Measurements from ENCODE around the gene MRPL9.

Gene MRPL9

GRCh38 chr1:151720125-151720524 lies 43.2 kb downstream of the MRPL9 start:
- TF ChIP-seq CTCF (IDR thresholded peaks at IDR 0.05; ENCODE audit: insufficient read depth, missing control alignments): no peak
- DNase-seq (ENCODE audit: insufficient read length, low spot score): no peak
- FAIRE-seq: peak; percentile 86

DNA sequence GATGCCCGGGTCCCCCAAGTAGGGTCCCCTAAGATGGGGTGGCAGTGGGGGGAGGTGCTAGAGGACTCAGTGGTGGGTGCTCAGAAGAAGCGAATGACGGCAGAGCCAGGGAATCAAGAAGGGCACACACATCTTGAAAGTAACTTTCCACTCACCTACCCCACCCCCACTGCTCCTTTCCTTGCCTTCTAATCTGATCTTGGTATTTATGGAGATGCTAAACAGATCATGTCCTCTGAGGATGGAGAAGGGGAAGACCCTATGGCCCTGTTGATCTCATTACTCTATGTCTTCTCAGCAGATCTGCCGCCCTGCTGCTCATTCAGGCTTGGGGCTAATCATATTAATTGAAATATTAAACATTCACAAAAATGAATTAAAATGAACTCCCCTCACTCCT lies 44.6 kb downstream of the MRPL9 start:
- FAIRE-seq (peak; percentile 80), DNase-seq (ENCODE audit: insufficient read length, low spot score) (no peak)
- TF ChIP-seq CTCF (IDR thresholded peaks at IDR 0.05; ENCODE audit: insufficient read depth, missing control alignments): no peak

GRCh38 chr1:151718011-151718431 lies 45.3 kb downstream of the MRPL9 start:
- DNase-seq (ENCODE audit: insufficient read length, low spot score) (no peak), FAIRE-seq (no peak)
- TF ChIP-seq CTCF (IDR thresholded peaks at IDR 0.05; ENCODE audit: insufficient read depth, missing control alignments): no peak

DNA sequence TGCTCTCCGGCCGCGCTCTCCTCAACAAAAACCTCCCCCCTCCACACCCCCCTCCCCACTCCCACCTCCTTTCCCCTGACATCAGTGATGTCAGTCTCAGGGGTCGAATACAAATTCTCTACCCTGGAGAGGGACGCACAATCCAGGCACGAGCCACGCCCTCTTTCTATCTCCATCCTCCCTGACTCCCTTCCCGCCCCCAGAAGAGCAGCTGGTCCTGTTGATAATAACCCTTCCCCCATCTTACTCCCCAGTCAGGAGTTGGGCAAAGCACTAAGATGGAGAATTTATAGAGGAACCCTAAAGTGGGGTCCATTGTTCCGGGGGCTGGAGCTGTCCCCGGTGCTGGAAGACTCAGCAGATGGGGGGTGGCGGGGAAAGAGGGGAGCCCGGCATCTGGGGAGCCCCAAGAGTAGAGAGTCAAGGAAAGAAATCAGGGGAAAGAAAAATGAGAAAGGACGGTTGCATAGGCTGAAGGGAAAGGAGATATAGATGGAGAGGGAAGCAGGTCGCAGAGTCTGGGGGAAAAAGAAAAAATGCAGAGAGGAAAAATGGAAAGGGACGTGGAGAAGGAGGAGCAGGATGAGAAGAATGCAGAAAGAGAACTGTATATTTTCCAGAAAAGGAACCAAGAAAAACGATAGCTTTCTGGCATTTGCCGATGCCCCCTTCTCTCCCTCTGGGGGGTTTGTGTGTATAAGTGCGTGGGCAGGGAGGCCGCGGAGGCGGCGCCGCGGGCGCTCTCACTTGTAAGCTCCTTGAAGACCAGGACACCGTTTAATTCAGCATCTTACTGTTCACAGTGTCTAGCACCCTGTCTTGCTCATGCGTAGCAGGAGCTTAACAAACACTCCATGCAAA lies 46.3 kb downstream of the MRPL9 start, which contains the start of gene CELF3:
CELF3 (minus strand) TSS at position 33 of the 861 bp plus-strand sequence. CDS start 783 bp downstream, outside the sequence.
- peak; percentile 99 for DNase-seq (ENCODE audit: insufficient read length, low spot score)
- TF ChIP-seq CTCF (IDR thresholded peaks at IDR 0.05; ENCODE audit: insufficient read depth, missing control alignments): no peak

DNA sequence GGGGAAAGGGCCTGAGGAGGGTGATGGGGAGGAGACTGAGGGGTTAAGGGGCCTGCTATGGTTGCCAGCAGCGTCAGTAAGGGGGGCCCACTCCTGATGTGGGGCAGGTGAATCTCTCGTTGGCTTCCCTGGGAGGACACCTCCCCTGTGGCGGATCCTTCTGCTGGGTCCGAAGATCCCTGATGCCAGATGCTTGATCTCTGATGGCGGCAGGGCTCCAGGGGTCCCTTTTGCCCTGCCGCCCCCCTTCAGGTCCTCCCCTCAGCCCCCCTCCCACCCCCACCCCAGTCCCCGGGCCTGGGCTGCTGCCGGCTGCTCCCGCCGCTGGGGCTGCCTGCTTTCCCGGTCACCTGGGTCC lies 46.9 kb downstream of the MRPL9 start:
- DNase-seq (ENCODE audit: insufficient read length, low spot score) (no peak), FAIRE-seq (no peak)
- TF ChIP-seq CTCF (IDR thresholded peaks at IDR 0.05; ENCODE audit: insufficient read depth, missing control alignments): no peak

More for the DNA sequence above, 46.3 kb downstream of the MRPL9 start, which contains the start of gene CELF3:
- peak; percentile 86 for FAIRE-seq

GRCh38 chr1:151715726-151716404 lies 47.4 kb downstream of the MRPL9 start:
- FAIRE-seq (no peak), DNase-seq (ENCODE audit: insufficient read length, low spot score) (peak; percentile 65)
- TF ChIP-seq CTCF (IDR thresholded peaks at IDR 0.05; ENCODE audit: insufficient read depth, missing control alignments): peak; percentile 52
